HuH-7.5 (cell line): ENCODE data around the gene FOXK1.
"Not testable (repeated sequence)": the region's sequence is repeated elsewhere in the genome, so short reads cannot be mapped to it uniquely, and the experiment has no call there.

Source experiments
- DNase-seq: peaks from one replicate; pipeline ENCODE4 v3.0.0; 2011; ENCODE audit warnings: low spot score

FOXK1 gene

GRCh38 chr7:4800926-4801838 is 119.1 kb downstream of the FOXK1 start:
- DNase-seq: no peak

- DNase-seq: no peak
Observed at GRCh38 chr7:4801839-4802231, 119.7 kb downstream of the FOXK1 start.

GRCh38 chr7:4802577-4802976 is 120.5 kb downstream of the FOXK1 start:
- DNase-seq: not testable (repeated sequence)

GRCh38 chr7:4803397-4804241 is 121.5 kb downstream of the FOXK1 start:
- DNase-seq: peak; percentile 60

GRCh38 chr7:4805110-4805983 is 123.3 kb downstream of the FOXK1 start:
- DNase-seq: no peak

GRCh38 chr7:4805984-4806300 is 123.8 kb downstream of the FOXK1 start:
- no peak for DNase-seq

GRCh38 chr7:4806983-4807597 is 125.0 kb downstream of the FOXK1 start:
- DNase-seq: no peak

GRCh38 chr7:4807598-4808016 is 125.5 kb downstream of the FOXK1 start:
- no peak for DNase-seq

GRCh38 chr7:4808026-4808425 is 125.9 kb downstream of the FOXK1 start:
- no peak for DNase-seq

GRCh38 chr7:4808565-4808964 is 126.5 kb downstream of the FOXK1 start:
- DNase-seq: no peak

- DNase-seq: no peak
Observed at GRCh38 chr7:4809091-4809591, 127.0 kb downstream of the FOXK1 start.

- DNase-seq: no peak
Observed at GRCh38 chr7:4809666-4810065, 127.6 kb downstream of the FOXK1 start.

- no peak for DNase-seq
Observed at GRCh38 chr7:4814433-4814832, 132.3 kb downstream of the FOXK1 start.

- no peak for DNase-seq
Observed at GRCh38 chr7:4815121-4815520, 133.0 kb downstream of the FOXK1 start.

- DNase-seq: no peak
Observed at GRCh38 chr7:4815609-4816418, 133.7 kb downstream of the FOXK1 start.

- DNase-seq: no peak
Observed at GRCh38 chr7:4816419-4817080, 134.5 kb downstream of the FOXK1 start.

- no peak for DNase-seq
Observed at GRCh38 chr7:4817178-4817901, 135.2 kb downstream of the FOXK1 start.

GRCh38 chr7:4818000-4818794 is 136.1 kb downstream of the FOXK1 start:
- no peak for DNase-seq
